HepG2 (cell line): Measurements from ENCODE around the gene FUZ. TPM values are rescaled to one million over a fixed set of nuclear protein-coding genes. Genes with fewer than 3 reads are reported as not detected.

Source experiments
- CENPX ChIP-seq: sonication (generic); formaldehyde crosslinking; IDR thresholded peaks from 2 replicates; pipeline ENCODE4 v1.9.0; 2021; ENCODE audit warnings: mild to moderate bottlenecking, missing genetic modification reagents, moderate library complexity
- ELF3 ChIP-seq: IDR thresholded peaks from 2 replicates; pipeline ENCODE4 v1.6.1; 2016; ENCODE audit warnings: missing genetic modification reagents, missing compliant biosample characterization
- IKZF1 ChIP-seq: fragments of 450-650 bp; IDR thresholded peaks from 2 replicates; pipeline ENCODE4 v1.7.1; 2016
- PBX2 ChIP-seq: IDR thresholded peaks from 2 replicates; pipeline ENCODE4 v1.6.1; 2016; ENCODE audit warnings: control low read depth
- RARA ChIP-seq: IDR thresholded peaks from 2 replicates; pipeline ENCODE4 v1.6.1; 2016; ENCODE audit warnings: missing genetic modification reagents, missing compliant biosample characterization
- RBFOX2 ChIP-seq: fragments of 200-400 bp; formaldehyde crosslinking; IDR thresholded peaks from 2 replicates; pipeline ENCODE4 v1.6.1; 2017; ENCODE audit warnings: low read depth, mild to moderate bottlenecking, low read length
- RBM22 ChIP-seq: fragments of 200-400 bp; formaldehyde crosslinking; optimal IDR thresholded peaks from 2 replicates; pipeline ENCODE3; 2017; ENCODE audit warnings: mild to moderate bottlenecking, low read length, moderate library complexity
- TFDP1 ChIP-seq: IDR thresholded peaks from 2 replicates; pipeline ENCODE4 v1.6.1; 2016; ENCODE audit warnings: missing compliant biosample characterization, missing genetic modification reagents, borderline replicate concordance
- TOPORS ChIP-seq: sonication (generic); formaldehyde crosslinking; IDR thresholded peaks from 2 replicates; pipeline ENCODE4 v1.8.0; 2023; ENCODE audit warnings: mild to moderate bottlenecking, missing genetic modification reagents
- ZHX1 ChIP-seq: sonication (generic); formaldehyde crosslinking; IDR thresholded peaks from 2 replicates; pipeline ENCODE4 v1.8.1; 2022; ENCODE audit warnings: low read depth, mild to moderate bottlenecking, missing genetic modification reagents
- ZNF335 ChIP-seq: sonication (generic); formaldehyde crosslinking; IDR thresholded peaks from 2 replicates; pipeline ENCODE4 v1.4.0; 2020; ENCODE audit warnings: missing genetic modification reagents
- ZNF704 ChIP-seq: sonication (generic); formaldehyde crosslinking; IDR thresholded peaks from 2 replicates; pipeline ENCODE4 v1.8.1; 2023; ENCODE audit warnings: mild to moderate bottlenecking, inconsistent platforms, moderate library complexity, missing genetic modification reagents, borderline replicate concordance
- ZNF841 ChIP-seq: sonication (generic); formaldehyde crosslinking; IDR thresholded peaks from 2 replicates; pipeline ENCODE4 v1.8.1; 2023; ENCODE audit warnings: missing genetic modification reagents, borderline replicate concordance
- polyA plus RNA-seq, 8 experiments: library from polyadenylated mRNA; depleted of rRNA in 3 of 8; stranded (reverse) in 7 of 8; unstranded in 1 of 8; fragments of >200 nt; fragmentation: Illumina TruSeq in 4 of 8; extraction: Trizol in 4 of 8; gene quantifications; 2 replicates each; pipeline versions ENCODE4 v1.2.1 to v1.2.3, GENCODE V29; 2011 to 2016; ENCODE audit warnings: low read depth in 4 of 8, missing spikeins in 1 of 8, mixed read lengths in 1 of 8; ENCODE audit not compliant: insufficient read depth in 1 of 8
- total RNA-seq, 5 experiments: library from RNA; depleted of rRNA; stranded (reverse); fragments of >200 nt; fragmentation: Illumina TruSeq; extraction: Trizol; gene quantifications; 2 replicates each; pipeline ENCODE4 v1.2.3, GENCODE V29; 2016; ENCODE audit warnings: low read depth in 1 of 5

The FUZ gene
- total and polyA plus RNA-seq, 2 of the 13 experiments (the other 11 are each of a cell fraction or from before 2014, with no cell fraction given): 0.08 TPM; not detected in 1

- TF ChIP-seq ZHX1 (CRISPR knock-in tag) (no peak), ELF3 (CRISPR knock-in tag) (no peak), RARA (CRISPR knock-in tag) (no peak), PBX2 (no peak), RBM22 (no peak), RBFOX2 (peak; percentile 62; the same call in 1 of the 2 replicates), ZNF335 (CRISPR knock-in tag) (no peak), CENPX (CRISPR knock-in tag) (no peak), IKZF1 (no peak), ZNF841 (no peak), TOPORS (no peak), TFDP1 (no peak), ZNF704 (CRISPR knock-in tag) (no peak)
- TF ChIP-seq, all 625 proteins: peak for 7
Observed at GRCh38 chr19:49861541-49862378, 48.7 kb upstream of the FUZ start (continued).
